ENCODE measurements around the gene ZNF559. TPM values are rescaled to one million over a fixed set of nuclear protein-coding genes. Genes with fewer than 3 reads are reported as not detected.

ZNF559 gene
- total and polyA plus RNA-seq, 2 of the 8 experiments (the other 6 are each of a cell fraction or from before 2014, with no cell fraction given), result 10.2 to 17.6 TPM

GRCh38 chr19:9306443-9306842 lies 17.5 kb upstream of the ZNF559 start (continued):
- no peak for TF ChIP-seq ASH2L (IDR thresholded peaks at IDR 0.05; ENCODE audit: low read length)
- TF ChIP-seq TAF1 (IDR thresholded peaks at IDR 0.05; ENCODE audit: low read depth, low read length), result no peak

Measured in H1 (cell line).